GM12864 (cell line): ENCODE data around the gene HHIPL1.

ENCODE experiments used
- DNase-seq: peaks from one replicate; pipeline ENCODE4 v3.0.0-alpha.2; 2011; ENCODE audit warnings: low read depth
- H3K4me3 ChIP-seq: 2 replicates; pipeline ENCODE4 v1.5.1; 2011; ENCODE audit warnings: mild to moderate bottlenecking, low read depth, low read length, control low read depth
- CTCF ChIP-seq: IDR thresholded peaks from 2 replicates; pipeline ENCODE4 v1.5.1; 2011; ENCODE audit warnings: low read depth, mild to moderate bottlenecking, moderate library complexity, low read length, control low read depth, inconsistent platforms; ENCODE audit errors: missing control alignments

The HHIPL1 gene

GRCh38 chr14:99671235-99672224 is 26.6 kb downstream of the HHIPL1 start:
- DNase-seq, result no peak
- H3K4me3 ChIP-seq, result no peak overlapping the region
- TF ChIP-seq CTCF, result no peak

- no peak for DNase-seq
- no peak overlapping the region for H3K4me3 ChIP-seq
- no peak for TF ChIP-seq CTCF
Observed at GRCh38 chr14:99672506-99673304, 27.8 kb downstream of the HHIPL1 start.

GRCh38 chr14:99673305-99674063 is 28.6 kb downstream of the HHIPL1 start:
- DNase-seq, result no peak
- no peak for TF ChIP-seq CTCF
- no peak overlapping the region for H3K4me3 ChIP-seq

GRCh38 chr14:99674064-99674650 is 29.2 kb downstream of the HHIPL1 start:
- no peak overlapping the region for H3K4me3 ChIP-seq
- TF ChIP-seq CTCF, result no peak
- DNase-seq, result no peak

- DNase-seq, result no peak
- no peak overlapping the region for H3K4me3 ChIP-seq
- TF ChIP-seq CTCF, result no peak
Observed at GRCh38 chr14:99674776-99675381, 29.9 kb downstream of the HHIPL1 start.

GRCh38 chr14:99675382-99675835 is 30.5 kb downstream of the HHIPL1 start:
- no peak for DNase-seq
- TF ChIP-seq CTCF, result no peak

More at GRCh38 chr14:99675382-99675835, 30.5 kb downstream of the HHIPL1 start:
- no peak overlapping the region for H3K4me3 ChIP-seq
